ENCODE results near the gene ATP6V1F. TPM values are rescaled to one million over a fixed set of nuclear protein-coding genes. Genes with fewer than 3 reads are reported as not detected.

ATP6V1F gene
- polyA plus RNA-seq, 3 donors = 327 to 593 (median 511) TPM

- no peaks in the 10 kb centered on the region for H3K4me1 Mint-ChIP-seq
- no peak overlapping the region for H3K9ac ChIP-seq (ENCODE audit: insufficient read depth, low read length, poor library complexity, severe bottlenecking)
- H3K4me3 ChIP-seq (replicated peaks in 1 of 3; ENCODE audit: low read depth in 2 of 3, low read length in 3 of 3) = no peak overlapping the region
- H2AFZ ChIP-seq (ENCODE audit: insufficient read depth, low read depth, low read length, poor library complexity, severe bottlenecking) = no peak overlapping the region
- no peaks in the 10 kb centered on the region for H3K36me3 Mint-ChIP-seq
- no peaks in the 10 kb centered on the region for H4K20me1 ChIP-seq (ENCODE audit: insufficient read depth, low read length)
- no peak overlapping the region for H3K4me2 ChIP-seq (replicated peaks; ENCODE audit: extremely low read depth, low read length, poor library complexity, severe bottlenecking)
- no peaks in the 10 kb centered on the region for H3K9me3 Mint-ChIP-seq
- no peak for TF ChIP-seq CTCF (IDR thresholded peaks at IDR 0.05)
- H3K27me3 ChIP-seq (ENCODE audit: control insufficient read depth in 2 of 2, insufficient read depth in 2 of 2, low read length in 2 of 2) = no peaks in the 10 kb centered on the region
- H3K4me1 ChIP-seq (ENCODE audit: control insufficient read depth in 1 of 2, insufficient read depth in 2 of 2, low read length in 2 of 2) = no peaks in the 10 kb centered on the region
- H3K36me3 ChIP-seq (replicated peaks in 1 of 2; ENCODE audit: control insufficient read depth in 1 of 2, insufficient read depth in 2 of 2, low read length in 2 of 2) = no peaks in the 10 kb centered on the region
- 95% methylated on average over 26 of the region's 28 CpGs for WGBS (ENCODE audit: insufficient coverage)
- peaks cover 0 to 15% (median 2%) of the 10 kb centered on the region in 3 donors for H3K27me3 Mint-ChIP-seq (ENCODE audit: low read depth in 3 of 3)
- H3K27ac Mint-ChIP-seq = no peak overlapping the region
- no peaks in the 10 kb centered on the region for H3K9me3 ChIP-seq (replicated peaks in 1 of 2; ENCODE audit: control insufficient read depth in 1 of 2, insufficient read depth in 1 of 2, low read length in 2 of 2)
- intact Hi-C loops (cut with micrococcal nuclease) = no loop called here
- H3K79me2 ChIP-seq (ENCODE audit: insufficient read depth, low read length) = no peaks in the 10 kb centered on the region
- H3K27ac ChIP-seq (ENCODE audit: low read depth in 1 of 2, low read length in 2 of 2) = no peak overlapping the region
- DNase-seq = no peak
- no peak overlapping the region for H3K4me3 Mint-ChIP-seq
Measured at GRCh38 chr7:128852537-128853254, 10.0 kb upstream of the ATP6V1F start.

DNA sequence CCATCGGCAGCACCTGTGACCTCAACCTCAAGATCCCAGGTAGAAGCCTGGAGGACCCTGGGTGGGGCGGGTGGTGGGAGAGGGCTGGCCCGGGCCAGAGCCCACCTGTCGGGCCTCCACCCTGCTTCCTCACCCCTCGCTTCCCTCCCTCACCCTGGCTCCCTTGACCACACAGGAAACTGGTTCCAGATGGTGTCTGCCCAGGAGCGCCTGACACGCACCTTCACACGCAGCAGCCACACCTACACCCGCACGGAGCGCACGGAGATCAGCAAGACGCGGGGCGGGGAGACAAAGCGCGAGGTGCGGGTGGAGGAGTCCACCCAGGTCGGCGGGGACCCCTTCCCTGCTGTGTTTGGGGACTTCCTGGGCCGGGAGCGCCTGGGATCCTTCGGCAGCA lies 8.9 kb upstream of the ATP6V1F start:
- Histone ChIP-seq H3K27me3 (ENCODE audit: control insufficient read depth in 2 of 2, insufficient read depth in 2 of 2, low read length in 2 of 2) (no peaks in the 10 kb centered on the region), H3K4me2 (replicated peaks; ENCODE audit: extremely low read depth, low read length, poor library complexity, severe bottlenecking) (no peak overlapping the region), H3K79me2 (ENCODE audit: insufficient read depth, low read length) (no peaks in the 10 kb centered on the region), H3K4me1 (ENCODE audit: control insufficient read depth in 1 of 2, insufficient read depth in 2 of 2, low read length in 2 of 2) (no peaks in the 10 kb centered on the region), H3K4me3 (replicated peaks in 1 of 3; ENCODE audit: low read depth in 2 of 3, low read length in 3 of 3) (no peak overlapping the region), H3K9ac (ENCODE audit: insufficient read depth, low read length, poor library complexity, severe bottlenecking) (no peak overlapping the region), H3K27ac (ENCODE audit: low read depth in 1 of 2, low read length in 2 of 2) (no peak overlapping the region), H4K20me1 (ENCODE audit: insufficient read depth, low read length) (no peaks in the 10 kb centered on the region), H3K36me3 (replicated peaks in 1 of 2; ENCODE audit: control insufficient read depth in 1 of 2, insufficient read depth in 2 of 2, low read length in 2 of 2) (no peaks in the 10 kb centered on the region), H2AFZ (ENCODE audit: insufficient read depth, low read depth, low read length, poor library complexity, severe bottlenecking) (no peak overlapping the region), H3K9me3 (replicated peaks in 1 of 2; ENCODE audit: control insufficient read depth in 1 of 2, insufficient read depth in 1 of 2, low read length in 2 of 2) (no peaks in the 10 kb centered on the region)
- TF ChIP-seq CTCF (IDR thresholded peaks at IDR 0.05) = no peak
- Mint-ChIP-seq H3K4me1 (no peaks in the 10 kb centered on the region), H3K27me3 (ENCODE audit: low read depth in 3 of 3) (peaks cover 1 to 15% (median 2%) of the 10 kb centered on the region in 3 donors), H3K36me3 (no peaks in the 10 kb centered on the region), H3K9me3 (no peaks in the 10 kb centered on the region), H3K27ac (no peak overlapping the region), H3K4me3 (no peak overlapping the region)
- no peak for DNase-seq
- WGBS (ENCODE audit: insufficient coverage) = 59% methylated on average over 19 of the region's 23 CpGs
- intact Hi-C loops (cut with micrococcal nuclease) = no loop called here

Data from CD14-positive monocyte (primary cell).